Measurements from ENCODE around the gene FAAH.
A peak's percentile ranks its signal among the peaks of the same experiment; 100 is the strongest.

Gene FAAH

DNA sequence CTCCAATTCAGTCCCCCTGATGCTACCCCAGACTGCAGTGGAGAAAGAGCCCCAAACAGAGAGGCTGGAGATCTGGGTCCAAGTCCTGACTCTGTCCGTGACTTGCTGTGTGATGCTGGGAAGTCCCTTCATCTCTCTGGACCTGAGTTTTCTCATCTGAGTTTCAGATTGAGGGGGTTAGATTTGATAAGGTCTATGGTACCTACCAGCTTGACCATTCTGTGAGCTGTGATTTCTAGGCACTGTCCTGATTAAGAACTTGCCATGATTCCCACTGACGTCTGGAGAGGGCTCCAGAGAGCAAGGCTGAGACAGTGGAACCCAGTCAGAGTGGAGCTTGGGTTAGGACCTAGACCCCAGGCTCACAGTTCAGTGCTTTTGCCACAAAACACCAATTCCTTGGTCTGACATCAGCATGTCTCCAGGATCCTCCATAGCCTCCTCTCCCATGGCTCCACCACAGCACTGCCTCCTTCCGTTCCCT, 51.7 kb downstream of the FAAH start:
- TF ChIP-seq, protein P1, sequence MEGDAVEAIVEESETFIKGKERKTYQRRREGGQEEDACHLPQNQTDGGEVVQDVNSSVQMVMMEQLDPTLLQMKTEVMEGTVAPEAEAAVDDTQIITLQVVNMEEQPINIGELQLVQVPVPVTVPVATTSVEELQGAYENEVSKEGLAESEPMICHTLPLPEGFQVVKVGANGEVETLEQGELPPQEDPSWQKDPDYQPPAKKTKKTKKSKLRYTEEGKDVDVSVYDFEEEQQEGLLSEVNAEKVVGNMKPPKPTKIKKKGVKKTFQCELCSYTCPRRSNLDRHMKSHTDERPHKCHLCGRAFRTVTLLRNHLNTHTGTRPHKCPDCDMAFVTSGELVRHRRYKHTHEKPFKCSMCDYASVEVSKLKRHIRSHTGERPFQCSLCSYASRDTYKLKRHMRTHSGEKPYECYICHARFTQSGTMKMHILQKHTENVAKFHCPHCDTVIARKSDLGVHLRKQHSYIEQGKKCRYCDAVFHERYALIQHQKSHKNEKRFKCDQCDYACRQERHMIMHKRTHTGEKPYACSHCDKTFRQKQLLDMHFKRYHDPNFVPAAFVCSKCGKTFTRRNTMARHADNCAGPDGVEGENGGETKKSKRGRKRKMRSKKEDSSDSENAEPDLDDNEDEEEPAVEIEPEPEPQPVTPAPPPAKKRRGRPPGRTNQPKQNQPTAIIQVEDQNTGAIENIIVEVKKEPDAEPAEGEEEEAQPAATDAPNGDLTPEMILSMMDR (IDR thresholded peaks at IDR 0.05; ENCODE audit: low read depth, low read length): peak; percentile 65
- no peaks in the 10 kb centered on the region for H3K9me3 ChIP-seq (ENCODE audit: severe bottlenecking)
- DNase-seq: peak; percentile 46

GRCh38 chr1:46446646-46447498, 52.8 kb downstream of the FAAH start:
- no peaks in the 10 kb centered on the region for H3K27me3 ChIP-seq (ENCODE audit: insufficient read depth, low read depth, severe bottlenecking)
- H3K9me3 ChIP-seq (ENCODE audit: severe bottlenecking): no peaks in the 10 kb centered on the region
- TF ChIP-seq, protein P1 (IDR thresholded peaks at IDR 0.05; ENCODE audit: low read depth, low read length): peak; percentile 95
- no peaks in the 10 kb centered on the region for H3K36me3 ChIP-seq
- H3K4me3 ChIP-seq (ENCODE audit: low read depth, low read length): no peak overlapping the region
- H3K27ac ChIP-seq: no peak overlapping the region
- peak; percentile 89 for DNase-seq

More for the DNA sequence above, 51.7 kb downstream of the FAAH start:
- Histone ChIP-seq H3K4me3 (ENCODE audit: low read depth, low read length) (no peak overlapping the region), H3K36me3 (no peaks in the 10 kb centered on the region), H3K27me3 (ENCODE audit: insufficient read depth, low read depth, severe bottlenecking) (no peaks in the 10 kb centered on the region), H3K27ac (no peak overlapping the region)

DNA sequence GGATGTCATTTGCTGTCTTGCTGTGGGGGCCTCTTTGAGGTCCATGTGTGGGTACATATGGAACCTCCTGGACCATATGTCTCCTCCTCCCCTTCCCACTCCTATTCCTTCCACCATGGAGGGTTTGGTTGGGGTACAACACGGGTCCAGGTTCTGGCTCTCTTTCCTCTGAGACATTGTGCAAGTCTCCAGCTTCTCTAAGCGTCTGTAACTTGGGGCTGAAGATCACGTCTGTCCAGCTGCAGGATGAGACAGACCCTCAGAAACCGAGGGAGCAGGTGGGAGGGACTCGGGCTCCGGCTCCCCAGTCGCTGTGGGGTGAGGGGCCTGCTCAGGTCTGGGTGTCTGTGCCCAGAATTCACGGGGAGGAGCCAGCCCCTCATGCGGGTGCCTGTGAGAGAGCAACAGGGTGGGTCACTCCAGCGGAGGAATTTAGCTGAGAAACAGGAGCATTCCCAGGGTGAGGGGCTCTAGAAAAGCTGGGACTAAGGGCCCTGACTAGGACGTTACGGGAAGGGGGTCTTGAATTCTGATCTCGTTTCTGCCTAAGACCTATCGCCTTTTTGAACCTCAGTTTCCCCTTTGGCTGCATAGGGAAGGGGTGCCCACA, 53.5 kb downstream of the FAAH start:
- no peak for DNase-seq
- TF ChIP-seq, protein P1 (IDR thresholded peaks at IDR 0.05; ENCODE audit: low read depth, low read length): no peak
- no peaks in the 10 kb centered on the region for H3K27me3 ChIP-seq (ENCODE audit: insufficient read depth, low read depth, severe bottlenecking)
- H3K27ac ChIP-seq: no peak overlapping the region
- H3K9me3 ChIP-seq (ENCODE audit: severe bottlenecking): no peaks in the 10 kb centered on the region
- no peaks in the 10 kb centered on the region for H3K36me3 ChIP-seq
- no peak overlapping the region for H3K4me3 ChIP-seq (ENCODE audit: low read depth, low read length)

- TF ChIP-seq, protein P1 (IDR thresholded peaks at IDR 0.05; ENCODE audit: low read depth, low read length): no peak
- no peak for DNase-seq
- H3K27me3 ChIP-seq (ENCODE audit: insufficient read depth, low read depth, severe bottlenecking): no peaks in the 10 kb centered on the region
- no peak overlapping the region for H3K4me3 ChIP-seq (ENCODE audit: low read depth, low read length)
- H3K36me3 ChIP-seq: no peaks in the 10 kb centered on the region
- no peak overlapping the region for H3K27ac ChIP-seq
- H3K9me3 ChIP-seq (ENCODE audit: severe bottlenecking): no peaks in the 10 kb centered on the region
These were observed 54.2 kb downstream of the FAAH start for GRCh38 chr1:46448109-46448911.

DNA sequence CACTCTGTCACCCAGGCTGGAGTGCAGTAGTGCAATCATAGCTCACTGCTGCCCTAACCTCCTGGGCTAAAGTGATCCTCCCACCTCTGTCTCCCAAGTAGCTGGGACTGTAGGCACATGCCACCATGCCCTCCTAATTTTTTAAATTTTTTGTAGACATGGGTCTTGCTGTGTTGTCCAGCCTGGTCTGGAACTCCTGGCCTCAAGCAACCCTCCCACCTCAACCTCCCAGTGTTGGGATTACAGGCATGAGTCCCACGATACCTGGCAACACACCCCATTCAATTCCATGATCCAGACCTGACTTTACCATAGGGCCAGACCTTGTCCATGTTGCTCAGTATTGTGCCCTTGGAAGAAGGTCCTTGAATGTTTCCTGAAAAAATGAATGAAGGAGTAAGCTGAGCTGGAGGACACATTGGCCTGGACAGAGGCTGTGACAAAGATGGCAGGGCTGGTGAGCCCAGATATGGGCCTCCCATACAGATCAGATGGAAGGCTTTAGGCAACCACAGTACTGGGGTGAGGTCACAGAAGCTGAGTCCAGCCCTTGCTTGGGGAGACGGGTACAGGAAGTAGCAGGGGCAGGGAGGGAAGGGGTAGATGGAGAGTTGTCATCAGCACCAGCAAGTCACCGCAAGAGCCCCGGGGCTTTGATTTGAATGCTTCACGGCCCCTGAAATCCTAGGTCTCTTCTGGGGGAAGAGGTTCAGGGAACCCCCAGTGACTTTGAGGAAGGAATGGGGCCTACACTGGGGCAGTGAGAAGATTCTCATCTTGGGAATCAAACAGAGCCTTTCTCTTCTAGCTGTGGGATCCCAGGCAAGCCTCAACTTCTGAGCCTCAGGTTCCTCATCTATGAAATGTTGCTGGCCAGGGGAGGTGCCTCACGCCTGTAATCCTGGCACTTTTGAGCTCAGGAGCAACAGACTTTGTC, 55.4 kb downstream of the FAAH start:
- H3K27ac ChIP-seq: no peak overlapping the region
- H3K27me3 ChIP-seq (ENCODE audit: insufficient read depth, low read depth, severe bottlenecking): no peaks in the 10 kb centered on the region
- no peak overlapping the region for H3K4me3 ChIP-seq (ENCODE audit: low read depth, low read length)
- H3K36me3 ChIP-seq: no peaks in the 10 kb centered on the region
- no peaks in the 10 kb centered on the region for H3K9me3 ChIP-seq (ENCODE audit: severe bottlenecking)
- TF ChIP-seq, protein P1 (IDR thresholded peaks at IDR 0.05; ENCODE audit: low read depth, low read length): no peak
- DNase-seq: no peak
